EH (cell line): Measurements from ENCODE around the gene ZNF207.
"Not testable (repeated sequence)": the region's sequence is repeated elsewhere in the genome, so short reads cannot be mapped to it uniquely, and the experiment has no call there.

Source experiments
- DNase-seq: peaks from one replicate; pipeline ENCODE4 v3.0.0-alpha.2; 2015; ENCODE audit warnings: low read depth

ZNF207 gene

GRCh38 chr17:32335046-32335445 is 14.9 kb upstream of the ZNF207 start:
- peak; percentile 62 for DNase-seq

GRCh38 chr17:32335687-32336086 is 14.3 kb upstream of the ZNF207 start:
- peak; percentile 89 for DNase-seq

GRCh38 chr17:32341141-32341856 is 8.7 kb upstream of the ZNF207 start:
- peak; percentile 32 for DNase-seq

- DNase-seq = peak; percentile 72
These were observed 7.9 kb upstream of the ZNF207 start, which contains the start of gene C17orf75 for GRCh38 chr17:32341857-32342602. TSS of gene C17orf75 (minus strand) at chr17:32342173. CDS start at chr17:32342139, 34 bp downstream.

- DNase-seq = no peak
These were observed 7.2 kb upstream of the ZNF207 start for GRCh38 chr17:32342603-32343325.

- DNase-seq = no peak
These were observed 3.9 kb upstream of the ZNF207 start for GRCh38 chr17:32345951-32346600.

- no peak for DNase-seq
These were observed 1.5 kb upstream of the ZNF207 start for GRCh38 chr17:32348483-32348800.

- peak; percentile 35 for DNase-seq
These were observed 479 bp upstream of the ZNF207 start for GRCh38 chr17:32349503-32349853.

GRCh38 chr17:32350666-32351418 is 885 bp downstream of the ZNF207 start:
- peak; percentile 75 for DNase-seq

GRCh38 chr17:32352734-32353133 is 2.8 kb downstream of the ZNF207 start:
- not testable (repeated sequence) for DNase-seq

GRCh38 chr17:32355649-32356377 is 5.9 kb downstream of the ZNF207 start:
- no peak for DNase-seq

GRCh38 chr17:32356378-32356743 is 6.4 kb downstream of the ZNF207 start:
- DNase-seq = no peak

GRCh38 chr17:32356750-32357149 is 6.8 kb downstream of the ZNF207 start:
- no peak for DNase-seq

GRCh38 chr17:32357615-32358014 is 7.7 kb downstream of the ZNF207 start:
- no peak for DNase-seq

GRCh38 chr17:32361270-32361669 is 11.3 kb downstream of the ZNF207 start:
- no peak for DNase-seq

- no peak for DNase-seq
These were observed 20.5 kb downstream of the ZNF207 start for GRCh38 chr17:32370426-32370825.

GRCh38 chr17:32382526-32383223 is 32.7 kb downstream of the ZNF207 start:
- DNase-seq = no peak

GRCh38 chr17:32383926-32384434 is 34.0 kb downstream of the ZNF207 start:
- DNase-seq = no peak

- no peak for DNase-seq
These were observed 35.2 kb downstream of the ZNF207 start for GRCh38 chr17:32385121-32385520.

GRCh38 chr17:32385971-32386370 is 36.0 kb downstream of the ZNF207 start:
- DNase-seq = no peak
